Thyroid gland (tissue), 4 donors: ENCODE results near the gene MTHFSD. TPM values are rescaled to one million over a fixed set of nuclear protein-coding genes. Genes with fewer than 3 reads are reported as not detected.

Experiments used
- DNase-seq, 2 donors: peaks; one replicate each; pipeline ENCODE4 v3.0.0-alpha.2; 2019
- H3K27ac ChIP-seq, 3 donors: fragments of 200-600 bp; sonication (generic); 1 replicate in 2 of 3; 2 replicates in 1 of 3; pipeline ENCODE4 v1.5.1; 2016 to 2019; ENCODE audit warnings: mild to moderate bottlenecking in 1 of 3, moderate library complexity in 1 of 3
- H3K27me3 ChIP-seq: fragments of 200-600 bp; sonication (generic); one replicate; pipeline ENCODE4 v1.5.1; 2019
- H3K36me3 ChIP-seq, 2 donors: fragments of 200-600 bp; sonication (generic); one replicate each; pipeline ENCODE4 v1.5.1; 2016 to 2019
- H3K4me1 ChIP-seq, 2 donors: fragments of 200-600 bp; sonication (generic); one replicate each; pipeline ENCODE4 v1.5.1; 2017 to 2019
- H3K4me3 ChIP-seq, 3 donors: fragments of 200-600 bp; sonication (generic); replicated peaks in 1 of 3; 1 replicate in 2 of 3; 2 replicates in 1 of 3; pipeline ENCODE4 v1.5.1; 2016; ENCODE audit warnings: mild to moderate bottlenecking in 1 of 3
- H3K9me3 ChIP-seq: fragments of 200-600 bp; sonication (generic); one replicate; pipeline ENCODE4 v1.5.1; 2017
- CTCF ChIP-seq, 6 experiments: fragments of 200-600 bp in 3 of 6; fragments of 450-650 bp in 3 of 6; sonication (generic) in 3 of 6; IDR thresholded peaks; one replicate each; pipeline ENCODE4 v1.5.1; 2016 to 2019; ENCODE audit warnings: antibody characterized with exemption in 6 of 6, mild to moderate bottlenecking in 2 of 6, inconsistent platforms in 1 of 6, moderate library complexity in 1 of 6
- POLR2A ChIP-seq, 2 donors: fragments of 450-650 bp; IDR thresholded peaks; one replicate each; pipeline ENCODE4 v1.6.1; 2017; ENCODE audit warnings: antibody characterized with exemption in 2 of 2, mild to moderate bottlenecking in 2 of 2, moderate library complexity in 1 of 2
- WGBS, 2 donors: methylation state at CpG; one replicate each; pipeline ENCODE4 v1.1.5; 2017; 5-methylcytosine and 5-hydroxymethylcytosine counted together
- intact Hi-C: fragments of 100-400 bp; cut with DNase I; formaldehyde crosslinking; loops from one replicate; pipeline ENCODE4 v1.15.1; 2023
- total RNA-seq, 4 donors: library from RNA; depleted of rRNA; stranded (reverse); fragments of >200 nt; gene quantifications; one replicate each; pipeline ENCODE4 v1.2.3, GENCODE V29; 2016

MTHFSD gene
- total RNA-seq, 4 donors from 2014 or later, result 21.2 to 27.4 (median 25.2) TPM

GRCh38 chr16:86532526-86532815, 22.6 kb downstream of the MTHFSD start:
- Histone ChIP-seq H3K4me3 (no peak overlapping the region), H3K27ac (no peak overlapping the region), H3K27me3 (no peaks in the 10 kb centered on the region), H3K9me3 (no peaks in the 10 kb centered on the region), H3K36me3 (peaks cover 0 to 7% of the 10 kb centered on the region in 2 donors), H3K4me1 (no peaks in the 10 kb centered on the region)
- TF ChIP-seq CTCF (IDR thresholded peaks at IDR 0.05) (no peak), POLR2A (IDR thresholded peaks at IDR 0.05) (no peak)
- intact Hi-C loops, result no loop called here
- WGBS, 2 donors, result 90 to 100% methylated on average over 4 to 5 of the region's 7 CpGs
- DNase-seq, result no peak

- H3K27ac ChIP-seq, result no peak overlapping the region
- peaks cover 0 to 6% of the 10 kb centered on the region in 2 donors for H3K36me3 ChIP-seq
- H3K27me3 ChIP-seq, result no peaks in the 10 kb centered on the region
- no peaks in the 10 kb centered on the region for H3K4me1 ChIP-seq
- TF ChIP-seq CTCF (IDR thresholded peaks at IDR 0.05) (no peak), POLR2A (IDR thresholded peaks at IDR 0.05) (no peak)
- DNase-seq, result no peak
- intact Hi-C loops, result no loop called here
- H3K4me3 ChIP-seq, result no peak overlapping the region
- H3K9me3 ChIP-seq, result no peaks in the 10 kb centered on the region
- 92% methylated on average over 20 to 40 of the region's 49 CpGs for WGBS, 2 donors
Measured at GRCh38 chr16:86531641-86532525, 23.2 kb downstream of the MTHFSD start.

- H3K27ac ChIP-seq, result no peak overlapping the region
- TF ChIP-seq CTCF (IDR thresholded peaks at IDR 0.05), result no peak
- TF ChIP-seq POLR2A (IDR thresholded peaks at IDR 0.05), result no peak
- H3K9me3 ChIP-seq, result no peaks in the 10 kb centered on the region
- intact Hi-C loops, result no loop called here
- no peak overlapping the region for H3K4me3 ChIP-seq
- no peaks in the 10 kb centered on the region for H3K4me1 ChIP-seq
- 70% methylated on average over 7 of the region's 7 CpGs for WGBS, 2 donors
- H3K36me3 ChIP-seq, result peaks cover 0 to 6% of the 10 kb centered on the region in 2 donors
- H3K27me3 ChIP-seq, result no peaks in the 10 kb centered on the region
- DNase-seq, result no peak
Measured at GRCh38 chr16:86531191-86531545, 23.9 kb downstream of the MTHFSD start.

GRCh38 chr16:86530251-86531190, 24.5 kb downstream of the MTHFSD start:
- Histone ChIP-seq H3K27ac (no peak overlapping the region), H3K4me1 (no peaks in the 10 kb centered on the region), H3K36me3 (peaks cover 0 to 6% of the 10 kb centered on the region in 2 donors), H3K4me3 (no peak overlapping the region), H3K27me3 (no peaks in the 10 kb centered on the region), H3K9me3 (no peaks in the 10 kb centered on the region)
- TF ChIP-seq POLR2A (IDR thresholded peaks at IDR 0.05) (no peak), CTCF (IDR thresholded peaks at IDR 0.05) (no peak)
- DNase-seq, result peak in 1 of 2 donors; percentile 17
- intact Hi-C loops, result no loop called here
- 75% methylated on average over 31 of the region's 31 CpGs for WGBS, 2 donors

- no peaks in the 10 kb centered on the region for H3K27me3 ChIP-seq
- intact Hi-C loops, result no loop called here
- TF ChIP-seq CTCF (IDR thresholded peaks at IDR 0.05) (no peak), POLR2A (IDR thresholded peaks at IDR 0.05) (no peak)
- peaks cover 0 to 6% of the 10 kb centered on the region in 2 donors for H3K36me3 ChIP-seq
- H3K27ac ChIP-seq, result no peak overlapping the region
- H3K4me1 ChIP-seq, result no peaks in the 10 kb centered on the region
- DNase-seq, result no peak
- H3K4me3 ChIP-seq, result no peak overlapping the region
- no peaks in the 10 kb centered on the region for H3K9me3 ChIP-seq
- WGBS, 2 donors, result 86 to 95% methylated on average over 8 of the region's 8 CpGs
Measured at GRCh38 chr16:86529160-86529559, 25.9 kb downstream of the MTHFSD start.
